ENCODE results near the gene CHD9NB.

Gene CHD9NB

GRCh38 chr16:53089434-53090285 is 37.0 kb upstream of the CHD9NB start:
- no peak for DNase-seq (ENCODE audit: insufficient read length, low spot score)
- FAIRE-seq, result no peak

GRCh38 chr16:53087101-53087500 is 34.4 kb upstream of the CHD9NB start:
- no peak for TF ChIP-seq CTCF (IDR thresholded peaks at IDR 0.05; ENCODE audit: insufficient read depth, missing control alignments)
- FAIRE-seq, result no peak
- DNase-seq (ENCODE audit: insufficient read length, low spot score), result no peak

More at GRCh38 chr16:53089434-53090285, 37.0 kb upstream of the CHD9NB start:
- no peak for TF ChIP-seq CTCF (IDR thresholded peaks at IDR 0.05; ENCODE audit: insufficient read depth, missing control alignments)

GRCh38 chr16:53085931-53086421 is 33.3 kb upstream of the CHD9NB start:
- TF ChIP-seq CTCF (IDR thresholded peaks at IDR 0.05; ENCODE audit: insufficient read depth, missing control alignments), result no peak
- DNase-seq (ENCODE audit: insufficient read length, low spot score) (no peak), FAIRE-seq (no peak)

- DNase-seq (ENCODE audit: insufficient read length, low spot score) (no peak), FAIRE-seq (no peak)
- no peak for TF ChIP-seq CTCF (IDR thresholded peaks at IDR 0.05; ENCODE audit: insufficient read depth, missing control alignments)
Measured at GRCh38 chr16:53085369-53085843, 32.7 kb upstream of the CHD9NB start.

- FAIRE-seq (no peak), DNase-seq (ENCODE audit: insufficient read length, low spot score) (no peak)
- TF ChIP-seq CTCF (IDR thresholded peaks at IDR 0.05; ENCODE audit: insufficient read depth, missing control alignments), result no peak
Measured at GRCh38 chr16:53084746-53085334, 32.1 kb upstream of the CHD9NB start.

- no peak for DNase-seq (ENCODE audit: insufficient read length, low spot score)
- no peak for FAIRE-seq
- TF ChIP-seq CTCF (IDR thresholded peaks at IDR 0.05; ENCODE audit: insufficient read depth, missing control alignments), result no peak
Measured at GRCh38 chr16:53084141-53084541, 31.4 kb upstream of the CHD9NB start.

- FAIRE-seq (no peak), DNase-seq (ENCODE audit: insufficient read length, low spot score) (no peak)
- TF ChIP-seq CTCF (IDR thresholded peaks at IDR 0.05; ENCODE audit: insufficient read depth, missing control alignments), result no peak
Measured at GRCh38 chr16:53083119-53083518, 30.4 kb upstream of the CHD9NB start.

Data from D721Med (cell line).